ENCODE data around the gene NHERF1. TPM values are rescaled to one million over a fixed set of nuclear protein-coding genes. Genes with fewer than 3 reads are reported as not detected.

Gene NHERF1
- total and polyA plus RNA-seq, 2 of the 13 experiments (the other 11 are each of a cell fraction or from before 2014, with no cell fraction given), result 169 to 269 TPM

DNA sequence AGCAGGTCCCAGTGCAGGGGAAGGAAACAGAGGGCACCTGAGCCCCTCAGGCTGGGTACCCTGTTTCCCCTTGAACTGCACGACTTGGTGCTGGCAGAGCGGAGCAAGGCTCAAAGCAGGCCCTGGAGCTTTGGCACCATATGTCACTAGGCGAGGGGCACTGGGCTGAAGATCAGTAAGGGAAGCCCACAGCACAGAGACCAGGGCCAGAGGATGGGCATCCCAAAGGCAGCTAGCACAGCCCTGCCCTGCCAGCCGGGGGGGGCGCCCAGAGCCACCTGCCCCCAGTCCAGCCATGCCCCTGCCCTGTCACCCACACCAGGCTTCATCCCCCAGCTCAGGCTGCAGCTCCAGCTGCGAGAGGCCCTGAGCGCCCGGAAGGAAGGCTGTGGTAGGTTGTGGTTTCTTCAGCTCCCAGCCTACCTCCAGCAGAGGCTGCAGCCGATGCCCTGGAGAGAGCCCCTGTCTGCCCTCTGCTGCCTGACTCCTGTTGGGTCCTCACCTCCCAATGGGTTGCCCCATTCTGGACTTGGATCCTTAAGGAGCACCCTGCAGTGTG lies 10.9 kb downstream of the NHERF1 start (continued):
- no peak for TF ChIP-seq ZNF672 (CRISPR knock-in tag; IDR thresholded peaks at IDR 0.05)
- TF ChIP-seq CHD2 (IDR thresholded peaks at IDR 0.05; ENCODE audit: low read depth, low read length), result no peak
- TF ChIP-seq, protein P1, sequence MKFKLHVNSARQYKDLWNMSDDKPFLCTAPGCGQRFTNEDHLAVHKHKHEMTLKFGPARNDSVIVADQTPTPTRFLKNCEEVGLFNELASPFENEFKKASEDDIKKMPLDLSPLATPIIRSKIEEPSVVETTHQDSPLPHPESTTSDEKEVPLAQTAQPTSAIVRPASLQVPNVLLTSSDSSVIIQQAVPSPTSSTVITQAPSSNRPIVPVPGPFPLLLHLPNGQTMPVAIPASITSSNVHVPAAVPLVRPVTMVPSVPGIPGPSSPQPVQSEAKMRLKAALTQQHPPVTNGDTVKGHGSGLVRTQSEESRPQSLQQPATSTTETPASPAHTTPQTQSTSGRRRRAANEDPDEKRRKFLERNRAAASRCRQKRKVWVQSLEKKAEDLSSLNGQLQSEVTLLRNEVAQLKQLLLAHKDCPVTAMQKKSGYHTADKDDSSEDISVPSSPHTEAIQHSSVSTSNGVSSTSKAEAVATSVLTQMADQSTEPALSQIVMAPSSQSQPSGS (CRISPR knock-in tag; IDR thresholded peaks at IDR 0.05), result no peak
- no peak for TF ChIP-seq KLF9 (CRISPR knock-in tag; IDR thresholded peaks at IDR 0.05; ENCODE audit: low read depth)
- TF ChIP-seq HIVEP1 (CRISPR knock-in tag; IDR thresholded peaks at IDR 0.05), result 0 out of 2 replicates have a peak, but pooled peaks have one; percentile 17
- TF ChIP-seq HES4 (CRISPR knock-in tag; IDR thresholded peaks at IDR 0.05; ENCODE audit: borderline replicate concordance), result no peak
- TF ChIP-seq SMAD9 (CRISPR knock-in tag; IDR thresholded peaks at IDR 0.05), result no peak
- TF ChIP-seq ZNF12 (CRISPR knock-in tag; IDR thresholded peaks at IDR 0.05), result no peak
- TF ChIP-seq ATM (IDR thresholded peaks at IDR 0.05; ENCODE audit: borderline replicate concordance), result no peak
- no peak for TF ChIP-seq ZNF337 (CRISPR knock-in tag; IDR thresholded peaks at IDR 0.05; ENCODE audit: borderline replicate concordance, low read depth)
- no peak for TF ChIP-seq CBX5 (CRISPR knock-in tag; IDR thresholded peaks at IDR 0.05; ENCODE audit: borderline replicate concordance)
- TF ChIP-seq HNRNPLL (IDR thresholded peaks at IDR 0.05; ENCODE audit: low read depth, low read length, poor library complexity, severe bottlenecking), result peak; percentile 2
- no peak for TF ChIP-seq PHF8 (CRISPR knock-in tag; IDR thresholded peaks at IDR 0.05)
- peak; percentile 37 for TF ChIP-seq MED8 (CRISPR knock-in tag; IDR thresholded peaks at IDR 0.05; ENCODE audit: insufficient replicate concordance)
- TF ChIP-seq ZNF282 (IDR thresholded peaks at IDR 0.05; ENCODE audit: partially characterized antibody), result no peak
- TF ChIP-seq ZNF766 (CRISPR knock-in tag; IDR thresholded peaks at IDR 0.05; ENCODE audit: borderline replicate concordance), result no peak
- TF ChIP-seq SALL2 (CRISPR knock-in tag; IDR thresholded peaks at IDR 0.05), result no peak
- TF ChIP-seq NPAS2 (CRISPR knock-in tag; IDR thresholded peaks at IDR 0.05; ENCODE audit: borderline replicate concordance), result no peak
- no peak for TF ChIP-seq ZBTB34 (CRISPR knock-in tag; IDR thresholded peaks at IDR 0.05)
- no peak for TF ChIP-seq DNMT3B (CRISPR knock-in tag; conservative IDR thresholded peaks at IDR 0.05)
- no peak for TF ChIP-seq TRIM24 (CRISPR knock-in tag; IDR thresholded peaks at IDR 0.05)
- no peak for TF ChIP-seq ZNF616 (CRISPR knock-in tag; IDR thresholded peaks at IDR 0.05; ENCODE audit: low read depth)
- TF ChIP-seq ZMYM4 (CRISPR knock-in tag; IDR thresholded peaks at IDR 0.05), result no peak
- TF ChIP-seq MXI1 (IDR thresholded peaks at IDR 0.05; ENCODE audit: borderline replicate concordance, low read depth, low read length), result no peak
- no peak for TF ChIP-seq RAD51 (IDR thresholded peaks at IDR 0.05; ENCODE audit: borderline replicate concordance)
- TF ChIP-seq ZNF232 (CRISPR knock-in tag; IDR thresholded peaks at IDR 0.05; ENCODE audit: borderline replicate concordance), result no peak
- no peak for TF ChIP-seq SIN3B (IDR thresholded peaks at IDR 0.05; ENCODE audit: low read length)
- TF ChIP-seq SMAD1 (CRISPR knock-in tag; IDR thresholded peaks at IDR 0.05; ENCODE audit: borderline replicate concordance, low read depth), result no peak
- TF ChIP-seq HIC2 (CRISPR knock-in tag; IDR thresholded peaks at IDR 0.05; ENCODE audit: low read depth), result 0 out of 2 replicates have a peak, but pooled peaks have one; percentile 39
- TF ChIP-seq POLR2AphosphoS5 (IDR thresholded peaks at IDR 0.05; ENCODE audit: low read depth, low read length), result no peak; the same call in 1 of the 2 replicates
